ENCODE results near the gene ELFN1.

- TF ChIP-seq HCFC1 (IDR thresholded peaks at IDR 0.05; ENCODE audit: low read length) (no peak), POLR2AphosphoS5 (IDR thresholded peaks at IDR 0.05; ENCODE audit: low read length) (no peak), CTCF (IDR thresholded peaks at IDR 0.05 in 2 of 3, conservative IDR thresholded peaks at IDR 0.05 in 1 of 3; ENCODE audit: control insufficient read depth in 2 of 3, extremely low read depth in 1 of 3, insufficient read depth in 1 of 3, low read depth in 3 of 3, low read length in 3 of 3) (no peak), SMC3 (IDR thresholded peaks at IDR 0.05; ENCODE audit: borderline replicate concordance, low read length) (no peak), ZNF24 (IDR thresholded peaks at IDR 0.05) (no peak), EZH2 (IDR thresholded peaks at IDR 0.05; ENCODE audit: borderline replicate concordance, control insufficient read depth, low read depth, low read length) (no peak), SIN3A (IDR thresholded peaks at IDR 0.05; ENCODE audit: low read depth, low read length) (no peak), ZNF687 (IDR thresholded peaks at IDR 0.05) (no peak)
Measured at GRCh38 chr7:1761097-1761496, 91.0 kb downstream of the ELFN1 start.

Measured in GM12878 (cell line).